Islet precursor cell (in vitro differentiated cells): ENCODE measurements around the gene PCOLCE2.
A peak's percentile ranks its signal among the peaks of the same experiment; 100 is the strongest.
"Not testable (repeated sequence)": the region's sequence is repeated elsewhere in the genome, so short reads cannot be mapped to it uniquely, and the experiment has no call there.

Experiments used
- DNase-seq: peaks from one replicate; pipeline ENCODE4 v3.0.0-alpha.2; 2018

Gene PCOLCE2

DNA sequence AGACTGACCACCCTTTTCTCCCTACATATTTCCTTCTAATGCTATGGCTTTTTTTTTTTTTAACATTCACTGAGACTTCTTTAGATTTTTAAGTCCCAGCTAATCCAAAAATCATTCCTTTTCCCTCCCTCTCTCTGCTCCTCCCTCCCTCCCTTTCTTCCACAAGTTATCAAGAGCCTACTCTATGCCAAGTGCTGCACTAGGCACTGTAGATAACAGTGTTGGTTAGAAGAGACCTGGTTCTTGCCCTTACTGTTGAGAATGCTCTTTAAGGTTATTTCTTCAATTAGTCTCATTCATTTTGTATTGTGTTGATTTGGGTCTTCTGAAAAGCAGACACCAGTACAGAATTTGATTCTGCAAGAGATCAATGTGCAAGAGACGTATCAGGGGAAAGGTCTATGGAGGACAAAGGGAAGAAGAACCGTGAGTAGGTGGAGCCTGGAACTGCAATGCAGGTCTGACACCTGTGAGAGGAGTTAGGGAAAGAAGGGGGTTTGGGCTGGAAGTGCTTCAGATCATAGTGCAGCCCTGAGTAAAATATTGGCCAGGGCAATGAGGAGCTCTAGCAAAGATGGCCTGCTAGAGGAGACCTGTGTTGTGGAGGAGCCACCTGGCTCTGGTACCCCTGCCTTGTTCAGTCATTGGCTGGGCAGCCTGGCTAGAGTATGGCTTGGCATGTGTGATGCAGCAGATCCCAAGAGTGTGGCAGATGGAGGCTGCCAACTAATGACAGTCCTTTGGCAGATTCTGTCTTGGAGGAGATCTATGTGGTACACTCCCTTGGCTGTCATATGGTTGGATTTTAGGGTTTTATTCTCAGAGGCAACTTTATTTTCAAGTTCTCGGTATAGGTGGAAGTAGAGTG, 9.7 kb upstream of the PCOLCE2 start:
- no peak for DNase-seq

DNA sequence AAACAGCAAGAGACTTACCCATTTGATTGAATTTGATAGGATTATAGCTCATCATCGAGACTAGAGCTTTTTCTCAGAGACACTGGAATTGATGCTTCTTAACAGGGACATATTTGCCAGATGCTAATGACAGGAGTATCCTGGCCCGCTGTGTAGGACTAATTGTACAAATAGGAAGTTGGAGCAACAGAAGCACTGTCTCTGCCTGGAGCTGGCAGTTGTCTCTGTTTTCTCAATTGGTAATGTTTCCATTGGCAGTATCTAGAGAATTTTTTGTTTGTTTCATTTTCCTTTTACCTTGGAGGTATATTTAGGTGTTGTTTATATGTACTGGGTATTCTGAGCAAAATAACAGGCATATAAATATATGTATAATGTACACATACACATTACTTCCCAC, 8.9 kb upstream of the PCOLCE2 start:
- no peak for DNase-seq

DNA sequence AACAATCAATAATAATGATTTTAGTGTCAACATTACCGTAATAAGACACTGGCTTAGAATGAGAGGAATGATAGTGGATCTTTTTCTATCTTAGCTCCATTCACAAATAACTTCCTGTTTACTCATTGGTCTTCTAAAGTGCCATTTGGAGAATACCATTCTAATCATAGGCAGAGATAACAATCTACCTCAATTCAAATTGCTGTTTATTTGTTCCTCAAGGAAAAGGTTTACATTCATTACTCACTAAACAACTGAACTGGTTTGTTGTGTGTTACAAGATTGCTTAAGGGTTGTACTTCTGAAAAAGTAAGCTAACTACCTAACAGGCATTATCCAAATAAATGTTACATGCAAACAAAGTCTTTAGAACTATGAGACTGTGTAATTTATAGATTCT, 8.1 kb upstream of the PCOLCE2 start:
- DNase-seq: no peak

DNA sequence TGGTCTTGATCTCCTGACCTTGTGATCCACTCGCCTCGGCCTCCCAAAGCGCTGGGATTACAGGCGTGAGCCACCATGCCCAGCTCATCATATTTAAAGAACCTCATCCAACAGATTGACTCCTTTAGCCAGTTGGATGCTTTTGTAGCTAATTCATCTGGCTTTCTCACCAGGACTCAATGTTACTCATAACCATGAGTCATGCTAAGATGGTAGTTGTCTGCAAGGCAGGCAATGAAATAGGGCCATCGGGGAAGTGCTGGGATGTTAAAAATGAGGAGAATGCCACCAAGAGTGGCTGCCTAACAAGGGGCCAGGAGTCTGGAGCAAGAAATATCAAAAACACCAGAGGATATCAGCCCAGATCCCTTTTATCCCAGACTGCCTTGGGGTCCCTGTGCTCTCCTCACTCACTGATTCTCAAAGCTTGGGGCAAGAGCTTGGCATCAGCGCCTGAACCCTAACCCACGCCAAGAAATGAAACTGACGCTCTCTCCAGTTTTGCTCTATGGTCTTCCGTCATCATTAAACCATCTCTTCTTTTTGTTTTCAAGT, 7.4 kb upstream of the PCOLCE2 start:
- peak; percentile 90 for DNase-seq

DNA sequence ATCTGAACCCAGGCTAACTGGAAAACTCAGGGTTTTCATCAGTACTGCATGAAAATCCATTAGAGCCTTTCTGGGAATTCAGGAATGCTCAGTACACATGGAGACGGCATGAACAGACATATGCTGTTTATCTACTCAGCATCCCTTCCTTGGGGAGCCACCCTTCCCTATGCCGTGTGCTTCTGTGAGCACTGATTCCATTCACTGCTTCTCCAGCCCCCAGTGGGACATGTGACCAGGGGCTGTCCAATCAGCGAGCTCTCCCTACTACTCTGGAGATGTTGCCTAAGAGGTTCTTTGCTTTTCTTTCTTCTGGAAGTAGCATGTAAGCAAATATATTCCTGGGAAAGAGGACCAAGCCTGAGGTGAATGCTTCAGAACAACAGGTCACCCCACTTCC, 5.6 kb upstream of the PCOLCE2 start:
- no peak for DNase-seq

DNA sequence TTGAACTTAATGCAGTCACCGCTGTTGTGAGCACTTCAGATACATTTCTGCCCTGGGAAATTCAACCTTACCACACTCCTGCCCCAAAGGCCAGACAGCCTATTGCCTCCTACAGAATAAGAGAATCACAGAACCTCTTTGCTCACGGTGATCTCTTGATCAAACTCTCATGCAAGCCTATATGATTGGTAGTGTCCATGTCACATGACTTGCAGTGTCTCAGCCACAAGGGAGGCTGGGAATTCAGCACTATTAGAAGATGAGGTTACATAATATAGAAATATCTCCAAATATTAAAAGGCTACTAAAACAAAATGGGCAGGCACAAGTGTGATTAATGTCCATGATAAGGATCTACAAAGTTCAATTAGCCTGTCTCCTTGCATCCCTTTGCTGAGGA, 3.8 kb upstream of the PCOLCE2 start:
- no peak for DNase-seq

DNA sequence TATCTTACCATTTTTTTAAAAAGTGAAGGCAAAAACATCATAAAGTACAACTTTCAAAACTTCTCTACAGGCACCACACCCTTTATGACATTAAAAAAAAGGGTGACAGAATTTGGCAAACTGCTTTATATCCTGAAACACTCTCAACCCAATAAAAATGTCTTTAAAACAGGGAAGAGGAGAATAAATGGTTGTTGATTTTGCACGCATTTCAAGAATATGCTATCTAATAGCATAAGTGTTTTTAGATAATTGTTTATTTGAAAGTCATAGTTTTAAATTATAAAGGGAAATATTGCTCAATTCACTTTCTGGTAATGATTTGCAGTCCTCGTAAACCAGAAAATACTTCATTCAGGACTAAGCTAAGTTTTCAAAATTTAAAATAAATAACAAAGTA, 1.7 kb upstream of the PCOLCE2 start:
- DNase-seq: no peak

DNA sequence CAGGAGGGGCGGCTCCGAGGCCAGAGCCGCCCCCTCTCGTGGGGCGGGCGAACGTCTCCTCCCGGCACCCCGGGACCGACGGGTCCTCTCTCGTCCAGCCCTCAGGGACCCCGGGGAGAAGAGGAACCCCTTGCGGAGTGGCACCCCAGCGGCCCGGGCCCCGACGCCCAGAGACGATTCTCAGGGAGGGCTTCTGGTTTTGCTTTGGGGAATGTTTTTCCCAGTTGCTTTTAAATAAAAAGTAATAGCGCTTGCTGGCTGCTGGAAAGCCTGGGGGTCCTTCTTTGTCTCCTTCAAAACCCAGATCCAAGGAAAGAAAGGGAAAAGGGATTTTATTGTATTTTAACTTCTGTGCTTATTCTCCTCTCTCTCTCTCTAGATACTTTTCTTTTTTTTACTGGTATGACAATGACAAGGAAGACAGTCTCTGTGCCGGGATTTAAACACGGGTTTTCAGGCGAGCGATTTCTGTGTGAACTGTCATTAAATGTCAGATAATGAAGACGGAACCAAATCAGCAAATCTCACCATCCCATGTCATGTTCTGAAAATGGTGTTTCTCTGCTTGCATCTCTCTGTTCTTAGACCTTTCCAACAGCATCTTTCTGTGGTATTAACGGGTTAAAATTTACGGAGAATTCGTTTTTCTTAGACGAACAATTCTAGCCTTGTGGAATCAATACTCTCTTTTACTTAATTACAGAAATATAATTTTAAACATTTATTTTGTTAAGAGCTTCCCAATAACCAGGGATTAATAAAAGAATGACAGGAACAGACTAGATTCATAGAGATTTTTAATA, 530 bp upstream of the PCOLCE2 start:
- no peak for DNase-seq

DNA sequence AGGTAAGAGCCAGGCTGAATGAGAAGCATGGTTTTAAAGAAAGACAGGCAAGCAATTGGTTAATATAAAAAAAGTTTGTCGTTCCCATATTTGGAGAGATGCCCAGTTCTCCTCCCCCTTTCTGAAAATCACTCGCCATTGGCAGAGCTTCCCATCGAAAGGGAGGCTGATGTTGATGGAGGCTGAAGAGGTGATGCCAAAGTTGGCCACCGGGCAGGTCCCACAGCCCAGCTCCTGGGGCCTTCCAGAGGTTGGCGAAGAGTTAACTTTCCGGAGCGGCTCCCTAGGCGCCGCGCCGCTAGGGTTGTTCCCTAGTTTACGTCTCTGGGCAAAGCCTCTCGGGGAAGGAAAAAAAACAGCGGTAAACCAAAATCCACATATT, 793 bp downstream of the PCOLCE2 start:
- peak; percentile 81 for DNase-seq

DNA sequence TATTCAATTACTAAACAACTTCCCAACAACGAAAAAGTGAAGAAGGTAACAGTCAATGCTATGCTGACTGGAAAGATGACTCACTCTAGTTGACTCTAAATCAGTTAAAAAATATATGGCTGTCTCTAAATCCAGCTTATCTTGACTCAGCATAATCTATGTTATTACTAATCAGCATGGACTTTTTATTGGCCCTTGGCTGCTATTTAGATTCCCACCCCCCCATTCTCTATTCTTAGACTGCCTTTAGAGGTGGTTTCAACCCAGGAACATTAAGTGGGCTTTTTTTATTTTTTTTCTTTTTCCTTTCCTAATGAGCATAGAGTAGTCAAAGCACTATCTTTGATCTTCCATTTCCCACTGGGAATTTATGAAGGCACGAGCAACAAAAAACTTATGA, 1.9 kb downstream of the PCOLCE2 start:
- no peak for DNase-seq

DNA sequence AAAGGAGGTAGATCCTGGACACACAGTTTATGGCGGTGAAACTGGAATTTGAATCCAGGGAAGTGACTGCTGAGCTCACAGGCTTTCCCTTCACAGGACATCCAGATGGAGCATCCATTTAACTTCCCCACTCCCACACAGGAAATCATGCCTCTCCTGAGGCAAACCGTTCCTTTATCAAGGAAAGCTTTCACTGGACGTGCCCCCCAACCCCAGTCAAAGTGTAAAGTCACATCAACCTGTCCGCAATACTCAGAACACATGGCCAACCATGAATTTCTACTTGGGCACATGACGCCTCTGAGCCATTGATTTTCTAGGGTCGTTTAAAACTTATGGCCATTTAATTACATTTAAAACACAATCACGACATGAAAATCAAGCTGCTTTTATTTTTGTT, 2.9 kb downstream of the PCOLCE2 start:
- DNase-seq: no peak

DNA sequence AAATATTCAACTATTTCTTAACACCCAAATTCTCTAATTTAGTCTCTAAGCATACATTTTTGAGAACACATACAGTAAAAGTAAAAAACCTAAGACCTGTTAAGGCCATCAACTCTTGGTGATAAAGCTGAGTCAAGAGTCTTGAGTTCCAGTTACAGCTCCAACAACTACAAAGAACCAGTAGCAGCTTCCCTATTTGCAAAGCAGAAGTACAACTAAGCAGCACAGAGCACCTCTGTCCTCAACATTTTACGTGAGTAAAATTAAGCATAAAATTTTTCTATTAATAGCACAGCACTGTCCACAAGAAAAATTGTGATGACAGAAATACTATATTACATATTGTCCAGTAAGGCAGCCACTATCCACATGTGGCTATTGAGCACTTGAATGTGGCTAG, 4.4 kb downstream of the PCOLCE2 start:
- DNase-seq: no peak

DNA sequence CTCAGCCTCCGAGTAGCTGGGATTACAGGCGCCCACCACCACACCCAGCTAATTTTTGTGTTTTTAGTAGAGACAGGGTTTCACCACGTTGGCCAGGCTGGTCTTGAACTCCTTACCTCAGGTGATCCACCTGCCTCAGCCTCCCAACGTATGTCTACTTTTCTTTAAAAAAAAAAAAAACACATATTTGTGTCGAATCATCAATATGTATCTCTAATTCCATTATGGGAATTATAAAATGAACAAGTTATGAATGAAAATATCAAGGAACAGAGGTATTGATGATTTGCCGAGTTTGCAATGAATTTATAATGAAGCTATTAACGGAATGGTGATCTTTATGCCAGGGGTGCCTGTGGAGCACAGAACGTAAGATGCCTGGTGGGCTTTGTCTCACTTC, 5.3 kb downstream of the PCOLCE2 start:
- DNase-seq: not testable (repeated sequence)

DNA sequence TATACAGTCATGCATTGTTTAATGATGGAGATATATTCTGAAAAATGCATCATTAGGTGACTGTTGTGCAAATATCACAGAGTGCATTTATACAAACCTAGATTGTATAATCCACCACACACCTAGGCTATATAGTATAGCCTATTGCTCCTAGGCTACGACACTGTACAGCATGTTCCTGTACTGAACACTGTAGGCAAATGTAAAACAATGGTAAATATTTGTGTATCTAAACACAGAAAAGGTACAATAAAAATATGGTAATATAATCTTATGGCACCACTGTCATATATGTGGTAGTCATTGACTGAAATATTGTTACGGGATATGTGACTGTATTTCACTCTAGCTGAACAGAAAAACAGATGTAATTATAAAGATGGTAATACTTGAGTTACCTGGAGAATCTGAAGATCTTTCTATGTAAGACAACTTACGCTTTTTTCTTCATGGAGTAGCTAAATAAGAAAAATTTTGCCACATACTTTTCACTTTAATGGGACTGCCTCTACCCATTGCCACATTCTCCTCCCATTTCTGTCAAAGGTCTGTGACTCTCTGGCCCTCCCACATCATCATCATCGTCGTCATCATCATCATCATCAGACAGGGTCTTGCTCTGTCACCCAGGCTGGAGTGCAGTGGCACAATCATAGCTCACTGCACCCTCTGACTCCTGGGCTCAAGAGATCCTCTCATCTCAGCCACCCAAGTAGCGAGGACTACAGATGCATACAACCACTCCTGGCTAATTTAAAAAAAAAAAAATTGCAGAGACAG, 7.2 kb downstream of the PCOLCE2 start:
- no peak for DNase-seq

DNA sequence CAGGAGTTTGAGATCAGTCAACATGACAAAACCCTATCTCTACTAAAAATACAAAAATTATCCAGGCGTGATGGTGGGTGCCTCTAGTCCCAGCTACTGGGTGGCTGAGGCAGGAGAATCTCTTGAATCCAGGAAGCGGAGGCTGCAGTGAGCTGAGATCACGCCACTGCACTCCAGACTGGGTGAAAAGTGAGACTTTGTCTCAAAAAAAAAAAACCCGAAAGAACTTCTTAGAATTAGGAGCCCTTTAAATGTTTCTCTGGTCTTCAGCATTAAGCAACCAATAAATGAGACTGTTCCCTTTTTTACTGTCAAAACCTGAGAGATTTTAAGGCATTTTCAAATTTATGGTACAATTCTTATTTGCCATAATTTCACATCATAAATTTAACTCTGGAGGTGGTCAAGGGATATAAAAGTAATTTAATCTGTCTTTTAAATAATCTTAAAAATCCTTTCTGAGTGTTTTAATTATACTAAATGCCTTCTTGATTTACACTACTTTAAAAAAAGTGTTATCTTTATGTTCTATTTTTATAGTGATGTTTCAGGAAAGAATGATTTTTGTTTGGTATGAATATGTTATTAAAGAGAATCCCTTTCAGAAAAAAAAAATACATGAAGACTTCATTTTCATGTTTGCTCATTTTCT, 10.1 kb downstream of the PCOLCE2 start:
- DNase-seq: no peak

DNA sequence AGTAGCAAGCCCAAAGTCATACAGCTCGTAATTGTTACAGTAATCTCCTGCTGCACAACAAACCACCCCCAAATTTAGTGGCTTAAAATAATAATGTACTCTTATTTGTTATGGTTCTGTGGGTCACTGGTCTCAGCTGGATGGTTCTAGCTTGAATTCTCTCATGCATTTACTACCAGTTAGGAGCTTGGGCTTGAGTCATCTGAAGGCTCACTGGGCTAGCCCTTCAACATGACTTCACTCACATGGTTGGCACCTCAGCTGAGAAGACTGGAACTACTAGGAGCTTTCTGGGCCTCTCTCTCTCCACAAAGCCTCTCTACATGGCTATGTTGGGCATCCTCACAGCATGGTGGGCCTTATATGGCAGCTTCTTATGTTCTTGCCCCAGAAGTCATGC, 12.5 kb downstream of the PCOLCE2 start:
- DNase-seq: no peak

DNA sequence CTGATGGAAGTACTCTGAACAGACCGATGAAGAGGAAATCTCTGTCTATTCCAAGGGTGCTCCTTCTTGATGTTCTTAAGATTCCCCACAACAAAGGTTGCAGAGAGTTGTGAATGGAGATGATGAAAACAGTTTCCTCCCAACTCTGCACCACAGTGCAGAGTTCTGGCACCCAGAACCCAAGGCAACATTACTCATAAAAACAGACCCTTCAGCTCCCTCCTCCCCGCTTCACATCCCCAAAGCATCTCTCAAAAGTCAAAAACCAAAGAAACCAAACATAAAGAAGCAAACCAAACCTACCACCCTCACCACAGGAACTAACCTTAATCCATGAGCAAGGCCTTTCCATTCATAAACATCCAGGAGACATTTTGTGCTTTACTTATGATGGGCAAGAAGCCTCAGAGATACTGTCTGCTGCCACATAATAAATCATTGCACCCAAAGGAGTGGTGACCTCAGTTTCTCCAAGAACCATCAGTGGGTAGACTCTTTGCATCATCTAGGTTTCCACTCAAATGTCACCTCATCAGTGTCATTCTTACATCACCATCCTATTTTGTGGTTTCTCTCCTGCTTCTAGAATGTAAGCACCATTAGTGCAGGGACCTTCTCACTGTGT, 13.2 kb downstream of the PCOLCE2 start:
- DNase-seq: no peak

DNA sequence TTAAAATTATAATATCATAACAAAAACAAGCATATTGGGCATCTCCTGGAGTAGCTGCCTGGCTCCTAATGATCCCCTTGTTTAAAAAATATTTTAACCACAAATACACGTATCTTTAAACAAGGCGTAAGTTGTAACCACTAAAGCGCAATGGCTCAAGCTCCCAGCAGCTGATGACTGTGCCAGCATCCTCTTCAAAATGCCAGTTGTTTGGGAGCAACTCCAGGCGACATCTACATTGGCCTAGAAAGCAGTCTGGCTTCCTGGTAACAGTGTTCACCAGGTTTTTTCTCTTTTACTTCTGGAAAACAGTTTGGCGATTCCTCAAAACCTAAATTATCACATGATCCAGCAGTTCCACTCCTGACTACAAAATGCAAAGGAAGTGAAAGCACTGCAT, 13.8 kb downstream of the PCOLCE2 start:
- no peak for DNase-seq

DNA sequence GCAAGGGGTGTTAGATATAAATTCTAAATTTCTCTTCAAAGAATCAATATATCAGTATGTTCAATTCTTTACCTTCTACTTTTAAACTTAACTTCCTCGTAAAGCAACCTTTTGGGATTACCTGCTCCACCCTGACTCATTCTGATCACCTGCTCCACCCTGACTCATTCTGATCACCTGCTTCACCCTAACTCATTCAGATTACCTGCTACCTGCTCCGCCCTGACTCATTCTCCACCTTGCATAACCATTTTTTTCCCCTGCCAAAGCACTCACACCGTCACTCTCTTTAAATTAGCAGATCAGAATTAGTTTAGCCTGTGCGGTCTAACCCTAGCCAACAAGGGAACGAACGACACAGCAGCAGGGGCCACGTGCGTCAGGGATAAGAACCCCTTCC, 20.5 kb downstream of the PCOLCE2 start:
- DNase-seq: not testable (repeated sequence)

DNA sequence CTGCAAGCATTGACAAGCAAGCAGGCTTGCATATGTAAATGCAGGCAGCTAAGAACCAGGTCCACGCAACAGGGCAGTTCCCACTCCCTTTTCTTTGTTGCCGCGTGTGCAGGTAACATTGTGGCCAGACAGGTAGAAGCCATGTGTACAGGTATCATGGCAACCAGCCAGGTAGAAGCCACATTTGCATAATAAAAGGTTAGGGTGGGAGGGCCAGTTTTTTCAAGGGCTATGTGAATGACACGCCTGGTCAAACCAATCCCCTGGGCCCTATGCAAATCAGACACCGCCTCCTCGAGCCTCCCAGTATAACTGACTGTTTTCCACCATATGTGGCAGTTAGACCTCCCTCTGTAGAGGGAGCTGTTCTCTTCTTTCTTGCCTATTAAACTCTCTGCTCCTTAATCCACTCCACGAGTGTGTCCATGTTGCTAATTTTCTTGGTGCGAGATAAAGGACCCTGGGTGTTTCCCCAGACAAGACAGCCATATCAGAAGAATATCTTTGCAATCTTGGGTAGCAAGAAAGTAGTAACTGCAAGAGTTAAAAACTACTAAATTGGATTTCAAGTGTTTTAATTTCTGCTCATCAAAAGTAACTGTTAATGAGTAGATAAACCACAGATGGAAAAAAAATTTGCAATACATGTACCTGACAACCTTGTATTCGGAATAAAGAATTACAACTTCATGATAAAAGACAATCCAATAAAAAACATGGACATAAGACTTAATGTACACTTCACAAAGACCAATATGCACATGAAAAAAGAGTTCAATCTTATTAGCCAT, 21.8 kb downstream of the PCOLCE2 start:
- peak; percentile 94 for DNase-seq
